ENCODE data around the gene BCL7A. TPM values are rescaled to one million over a fixed set of nuclear protein-coding genes. Genes with fewer than 3 reads are reported as not detected.
"Not testable (repeated sequence)": the region's sequence is repeated elsewhere in the genome, so short reads cannot be mapped to it uniquely, and the experiment has no call there.

The BCL7A gene
- total and polyA plus RNA-seq, 2 donors = 5.5 to 24.3 TPM

GRCh38 chr12:122054842-122055520 is 33.3 kb downstream of the BCL7A start:
- H3K36me3 ChIP-seq (ENCODE audit: control insufficient read depth in 2 of 2, insufficient read depth in 2 of 2, low read length in 1 of 2) = peaks cover 75 to 77% of the 10 kb centered on the region in 2 donors
- peaks cover 0 to 4% of the 10 kb centered on the region in 2 donors for H3K4me1 ChIP-seq (ENCODE audit: control insufficient read depth in 2 of 2, insufficient read depth in 2 of 2, low read length in 2 of 2)
- no peak for DNase-seq (ENCODE audit: low read depth in 6 of 9, low spot score in 9 of 9)
- no peak overlapping the region for H3K27ac ChIP-seq (ENCODE audit: low read depth in 1 of 2, low read length in 1 of 2)
- no peaks in the 10 kb centered on the region for H3K27me3 ChIP-seq (ENCODE audit: control insufficient read depth in 2 of 2, insufficient read depth in 1 of 2, low read length in 1 of 2)
- 97% methylated on average over 27 of the region's 27 CpGs for WGBS
- peaks cover 0 to 7% of the 10 kb centered on the region in 2 donors for H3K9me3 ChIP-seq (ENCODE audit: control insufficient read depth in 2 of 2, insufficient read depth in 1 of 2, low read length in 1 of 2)
- H3K4me3 ChIP-seq (ENCODE audit: low read length in 2 of 2) = no peak overlapping the region

GRCh38 chr12:122056406-122056805 is 34.7 kb downstream of the BCL7A start:
- not testable (repeated sequence) for H3K27me3 ChIP-seq (ENCODE audit: control insufficient read depth in 2 of 2, insufficient read depth in 1 of 2, low read length in 1 of 2); H3K27ac ChIP-seq (ENCODE audit: low read depth in 1 of 2, low read length in 1 of 2); H3K9me3 ChIP-seq (ENCODE audit: control insufficient read depth in 2 of 2, insufficient read depth in 1 of 2, low read length in 1 of 2); DNase-seq (ENCODE audit: low read depth in 6 of 9, low spot score in 9 of 9); H3K4me1 ChIP-seq (ENCODE audit: control insufficient read depth in 2 of 2, insufficient read depth in 2 of 2, low read length in 2 of 2); H3K4me3 ChIP-seq (ENCODE audit: low read length in 2 of 2)
- WGBS = 97% methylated on average over 7 of the region's 7 CpGs
- peaks cover 77% of the 10 kb centered on the region in 2 donors for H3K36me3 ChIP-seq (ENCODE audit: control insufficient read depth in 2 of 2, insufficient read depth in 2 of 2, low read length in 1 of 2)

DNA sequence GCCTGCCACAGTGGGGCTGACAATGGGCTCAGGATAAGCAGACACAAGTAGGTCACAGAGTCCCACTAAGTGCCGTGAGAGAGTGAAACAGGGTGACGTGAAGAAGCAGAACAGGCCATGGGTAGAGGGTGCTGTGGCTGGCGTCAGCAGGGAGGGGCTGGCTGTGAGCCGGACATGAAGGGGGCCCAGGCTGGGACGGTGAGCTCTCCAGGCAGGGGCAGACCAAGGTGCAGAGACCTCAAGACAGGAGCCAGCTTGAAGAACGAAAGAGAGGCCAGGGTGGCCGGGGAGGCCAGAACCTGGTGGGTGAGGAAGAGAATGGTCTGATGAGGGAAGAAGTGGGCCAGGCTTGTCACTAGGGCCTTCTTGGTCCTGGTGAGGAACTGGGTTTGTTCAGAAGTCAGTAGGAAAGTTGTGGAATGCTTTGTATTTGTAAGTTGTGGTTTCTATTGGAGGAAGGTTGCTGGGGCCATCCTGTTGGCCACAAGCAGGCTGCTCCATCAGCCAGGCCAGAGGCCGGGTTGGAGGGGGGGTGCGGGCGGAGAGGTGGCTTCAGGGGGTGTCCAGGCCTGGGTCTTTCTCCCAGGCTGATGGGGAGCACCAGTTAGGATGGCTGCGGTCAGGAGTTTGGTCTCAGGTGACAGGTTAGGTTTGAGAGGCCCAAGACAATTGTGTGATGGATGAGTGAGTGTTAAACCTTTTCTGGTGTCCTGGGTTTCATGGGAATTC is 35.5 kb downstream of the BCL7A start:
- H3K4me1 ChIP-seq (ENCODE audit: control insufficient read depth in 2 of 2, insufficient read depth in 2 of 2, low read length in 2 of 2) = peaks cover 0 to 4% of the 10 kb centered on the region in 2 donors

DNA sequence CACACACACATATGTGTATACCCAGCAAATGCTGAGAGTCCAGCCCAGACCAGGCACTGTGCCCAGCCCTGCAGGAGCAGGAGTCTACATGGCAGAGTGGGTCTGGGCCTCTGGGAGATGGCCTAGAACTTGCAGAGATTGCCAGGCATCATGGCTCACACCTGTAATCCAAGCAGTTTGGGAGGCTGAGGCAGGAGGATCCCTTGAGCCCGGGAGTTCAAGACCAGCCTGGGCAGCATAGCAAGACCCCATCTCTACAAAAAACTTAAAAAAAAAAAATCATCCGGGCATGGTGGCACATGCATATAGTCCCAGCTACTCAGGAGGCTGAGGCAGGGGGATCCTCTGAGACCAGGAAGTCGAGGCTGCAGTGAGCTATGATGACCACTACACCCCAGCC is 36.1 kb downstream of the BCL7A start:
- Histone ChIP-seq H3K27me3 (ENCODE audit: control insufficient read depth in 2 of 2, insufficient read depth in 1 of 2, low read length in 1 of 2) (no peaks in the 10 kb centered on the region), H3K4me3 (ENCODE audit: low read length in 2 of 2) (no peak overlapping the region), H3K27ac (ENCODE audit: low read depth in 1 of 2, low read length in 1 of 2) (no peak overlapping the region), H3K4me1 (ENCODE audit: control insufficient read depth in 2 of 2, insufficient read depth in 2 of 2, low read length in 2 of 2) (peaks cover 2 to 8% of the 10 kb centered on the region in 2 donors), H3K9me3 (ENCODE audit: control insufficient read depth in 2 of 2, insufficient read depth in 1 of 2, low read length in 1 of 2) (no peaks in the 10 kb centered on the region), H3K36me3 (ENCODE audit: control insufficient read depth in 2 of 2, insufficient read depth in 2 of 2, low read length in 1 of 2) (peaks cover 81 to 82% of the 10 kb centered on the region in 2 donors)
- DNase-seq (ENCODE audit: low read depth in 6 of 9, low spot score in 9 of 9) = no peak
- 100% methylated on average over 3 of the region's 3 CpGs for WGBS

More for the DNA sequence above, 35.5 kb downstream of the BCL7A start:
- DNase-seq (ENCODE audit: low read depth in 6 of 9, low spot score in 9 of 9) = no peak
- WGBS = 99% methylated on average over 11 of the region's 11 CpGs
- Histone ChIP-seq H3K4me3 (ENCODE audit: low read length in 2 of 2) (no peak overlapping the region), H3K27me3 (ENCODE audit: control insufficient read depth in 2 of 2, insufficient read depth in 1 of 2, low read length in 1 of 2) (no peaks in the 10 kb centered on the region), H3K27ac (ENCODE audit: low read depth in 1 of 2, low read length in 1 of 2) (no peak overlapping the region), H3K9me3 (ENCODE audit: control insufficient read depth in 2 of 2, insufficient read depth in 1 of 2, low read length in 1 of 2) (no peaks in the 10 kb centered on the region), H3K36me3 (ENCODE audit: control insufficient read depth in 2 of 2, insufficient read depth in 2 of 2, low read length in 1 of 2) (peaks cover 80 to 82% of the 10 kb centered on the region in 2 donors)

- 98% methylated on average over 11 of the region's 11 CpGs for WGBS
- H3K27ac ChIP-seq (ENCODE audit: low read depth in 1 of 2, low read length in 1 of 2) = no peak overlapping the region
- no peaks in the 10 kb centered on the region for H3K27me3 ChIP-seq (ENCODE audit: control insufficient read depth in 2 of 2, insufficient read depth in 1 of 2, low read length in 1 of 2)
Measured at GRCh38 chr12:122058549-122059149, 37.0 kb downstream of the BCL7A start.

GRCh38 chr12:122059203-122059960 is 37.7 kb downstream of the BCL7A start:
- no peak overlapping the region for H3K4me3 ChIP-seq (ENCODE audit: low read length in 2 of 2)
- WGBS = 97% methylated on average over 28 of the region's 28 CpGs
- no peak for DNase-seq (ENCODE audit: low read depth in 6 of 9, low spot score in 9 of 9)
- H3K27me3 ChIP-seq (ENCODE audit: control insufficient read depth in 2 of 2, insufficient read depth in 1 of 2, low read length in 1 of 2) = no peaks in the 10 kb centered on the region
- peaks cover 73 to 75% of the 10 kb centered on the region in 2 donors for H3K36me3 ChIP-seq (ENCODE audit: control insufficient read depth in 2 of 2, insufficient read depth in 2 of 2, low read length in 1 of 2)
- peaks cover 0 to 2% of the 10 kb centered on the region in 2 donors for H3K9me3 ChIP-seq (ENCODE audit: control insufficient read depth in 2 of 2, insufficient read depth in 1 of 2, low read length in 1 of 2)
- H3K4me1 ChIP-seq (ENCODE audit: control insufficient read depth in 2 of 2, insufficient read depth in 2 of 2, low read length in 2 of 2) = peaks cover 7 to 23% of the 10 kb centered on the region in 2 donors
- no peak overlapping the region for H3K27ac ChIP-seq (ENCODE audit: low read depth in 1 of 2, low read length in 1 of 2)

More at GRCh38 chr12:122058549-122059149, 37.0 kb downstream of the BCL7A start:
- DNase-seq (ENCODE audit: low read depth in 6 of 9, low spot score in 9 of 9) = no peak
- Histone ChIP-seq H3K36me3 (ENCODE audit: control insufficient read depth in 2 of 2, insufficient read depth in 2 of 2, low read length in 1 of 2) (peaks cover 78 to 79% of the 10 kb centered on the region in 2 donors), H3K4me3 (ENCODE audit: low read length in 2 of 2) (no peak overlapping the region), H3K9me3 (ENCODE audit: control insufficient read depth in 2 of 2, insufficient read depth in 1 of 2, low read length in 1 of 2) (no peaks in the 10 kb centered on the region), H3K4me1 (ENCODE audit: control insufficient read depth in 2 of 2, insufficient read depth in 2 of 2, low read length in 2 of 2) (peaks cover 7 to 17% of the 10 kb centered on the region in 2 donors)

- 97% methylated on average over 22 of the region's 22 CpGs for WGBS
- peaks cover 7 to 27% of the 10 kb centered on the region in 2 donors for H3K4me1 ChIP-seq (ENCODE audit: control insufficient read depth in 2 of 2, insufficient read depth in 2 of 2, low read length in 2 of 2)
- no peak overlapping the region for H3K27ac ChIP-seq (ENCODE audit: low read depth in 1 of 2, low read length in 1 of 2)
- no peak for DNase-seq (ENCODE audit: low read depth in 6 of 9, low spot score in 9 of 9)
- peaks cover 66 to 68% of the 10 kb centered on the region in 2 donors for H3K36me3 ChIP-seq (ENCODE audit: control insufficient read depth in 2 of 2, insufficient read depth in 2 of 2, low read length in 1 of 2)
- H3K4me3 ChIP-seq (ENCODE audit: low read length in 2 of 2) = no peak overlapping the region
- H3K9me3 ChIP-seq (ENCODE audit: control insufficient read depth in 2 of 2, insufficient read depth in 1 of 2, low read length in 1 of 2) = peaks cover 0 to 3% of the 10 kb centered on the region in 2 donors
- no peaks in the 10 kb centered on the region for H3K27me3 ChIP-seq (ENCODE audit: control insufficient read depth in 2 of 2, insufficient read depth in 1 of 2, low read length in 1 of 2)
Measured at GRCh38 chr12:122060081-122060501, 38.4 kb downstream of the BCL7A start.

DNA sequence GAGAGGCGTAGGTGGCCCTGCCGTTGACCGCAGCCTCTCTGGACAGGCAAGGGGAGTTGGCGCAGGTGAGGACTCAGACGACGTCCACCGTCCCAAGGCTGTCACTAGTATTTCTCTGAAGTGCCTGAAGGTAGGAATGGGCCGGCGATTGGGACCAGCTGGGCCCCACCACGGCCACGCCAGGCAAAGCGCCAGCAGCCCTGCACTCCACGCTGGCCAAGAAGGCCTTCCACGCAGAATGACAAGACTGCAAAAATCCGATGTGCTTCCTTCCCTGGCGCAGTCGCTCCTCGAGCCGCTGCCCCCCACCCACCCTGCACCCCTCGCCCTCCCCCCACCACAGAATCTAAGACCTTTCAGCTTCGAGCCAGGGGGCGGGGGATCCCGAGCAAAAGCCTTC is 39.6 kb downstream of the BCL7A start:
- no peak for DNase-seq (ENCODE audit: low read depth in 6 of 9, low spot score in 9 of 9)
- Histone ChIP-seq H3K9me3 (ENCODE audit: control insufficient read depth in 2 of 2, insufficient read depth in 1 of 2, low read length in 1 of 2) (peaks cover 0 to 3% of the 10 kb centered on the region in 2 donors), H3K27me3 (ENCODE audit: control insufficient read depth in 2 of 2, insufficient read depth in 1 of 2, low read length in 1 of 2) (no peaks in the 10 kb centered on the region), H3K4me1 (ENCODE audit: control insufficient read depth in 2 of 2, insufficient read depth in 2 of 2, low read length in 2 of 2) (peaks cover 7 to 27% of the 10 kb centered on the region in 2 donors), H3K27ac (ENCODE audit: low read depth in 1 of 2, low read length in 1 of 2) (no peak overlapping the region), H3K36me3 (ENCODE audit: control insufficient read depth in 2 of 2, insufficient read depth in 2 of 2, low read length in 1 of 2) (peaks cover 54 to 56% of the 10 kb centered on the region in 2 donors), H3K4me3 (ENCODE audit: low read length in 2 of 2) (no peak overlapping the region)
- 94% methylated on average over 23 of the region's 23 CpGs for WGBS

Data from thymus (tissue), 11 donors.